Measurements from ENCODE around the gene TRIM33.
"Not testable (repeated sequence)": the region's sequence is repeated elsewhere in the genome, so short reads cannot be mapped to it uniquely, and the experiment has no call there.

Gene TRIM33

GRCh38 chr1:114510274-114511031 is 550 bp downstream of the TRIM33 start:
- DNase-seq (ENCODE audit: low read depth, low spot score), result no peak

GRCh38 chr1:114509596-114510273 is 1.3 kb downstream of the TRIM33 start:
- DNase-seq (ENCODE audit: low read depth, low spot score), result no peak

- no peak for DNase-seq (ENCODE audit: low read depth, low spot score)
Observed at GRCh38 chr1:114508386-114508898, 2.6 kb downstream of the TRIM33 start.

GRCh38 chr1:114507513-114507912 is 3.5 kb downstream of the TRIM33 start:
- no peak for DNase-seq (ENCODE audit: low read depth, low spot score)

- no peak for DNase-seq (ENCODE audit: low read depth, low spot score)
Observed at GRCh38 chr1:114505148-114505561, 5.8 kb downstream of the TRIM33 start.

GRCh38 chr1:114503916-114504422 is 7.0 kb downstream of the TRIM33 start:
- no peak for DNase-seq (ENCODE audit: low read depth, low spot score)

GRCh38 chr1:114502080-114502479 is 8.9 kb downstream of the TRIM33 start:
- DNase-seq (ENCODE audit: low read depth, low spot score), result no peak

GRCh38 chr1:114499478-114499877 is 11.5 kb downstream of the TRIM33 start:
- DNase-seq (ENCODE audit: low read depth, low spot score), result no peak

GRCh38 chr1:114496089-114496488 is 14.9 kb downstream of the TRIM33 start:
- no peak for DNase-seq (ENCODE audit: low read depth, low spot score)

GRCh38 chr1:114495486-114495885 is 15.5 kb downstream of the TRIM33 start:
- DNase-seq (ENCODE audit: low read depth, low spot score), result no peak

- no peak for DNase-seq (ENCODE audit: low read depth, low spot score)
Observed at GRCh38 chr1:114492978-114493377, 18.0 kb downstream of the TRIM33 start.

GRCh38 chr1:114490274-114490693 is 20.7 kb downstream of the TRIM33 start:
- DNase-seq (ENCODE audit: low read depth, low spot score), result no peak

- no peak for DNase-seq (ENCODE audit: low read depth, low spot score)
Observed at GRCh38 chr1:114488739-114489138, 22.3 kb downstream of the TRIM33 start.

GRCh38 chr1:114485286-114485685 is 25.7 kb downstream of the TRIM33 start:
- DNase-seq (ENCODE audit: low read depth, low spot score), result no peak

- DNase-seq (ENCODE audit: low read depth, low spot score), result no peak
Observed at GRCh38 chr1:114482585-114482984, 28.4 kb downstream of the TRIM33 start.

GRCh38 chr1:114479636-114480035 is 31.4 kb downstream of the TRIM33 start:
- DNase-seq (ENCODE audit: low read depth, low spot score), result not testable (repeated sequence)

GRCh38 chr1:114479134-114479533 is 31.9 kb downstream of the TRIM33 start:
- DNase-seq (ENCODE audit: low read depth, low spot score), result no peak

GRCh38 chr1:114473796-114474195 is 37.2 kb downstream of the TRIM33 start:
- DNase-seq (ENCODE audit: low read depth, low spot score), result no peak

- DNase-seq (ENCODE audit: low read depth, low spot score), result no peak
Observed at GRCh38 chr1:114472408-114472807, 38.6 kb downstream of the TRIM33 start.

- no peak for DNase-seq (ENCODE audit: low read depth, low spot score)
Observed at GRCh38 chr1:114470681-114471080, 40.3 kb downstream of the TRIM33 start.

- peak; percentile 28 for DNase-seq (ENCODE audit: low read depth, low spot score)
Observed at GRCh38 chr1:114468710-114469468, 42.1 kb downstream of the TRIM33 start.

GRCh38 chr1:114468047-114468446 is 43.0 kb downstream of the TRIM33 start:
- DNase-seq (ENCODE audit: low read depth, low spot score), result no peak

Measured in astrocyte of the hippocampus (primary cell).